SJCRH30 (cell line): Measurements from ENCODE around the gene UBAP2. TPM values are rescaled to one million over a fixed set of nuclear protein-coding genes. Genes with fewer than 3 reads are reported as not detected.
A peak's percentile ranks its signal among the peaks of the same experiment; 100 is the strongest.

Experiments
- DNase-seq, 2 experiments: peaks; one replicate each; pipeline ENCODE4 v3.0.0-alpha.2; 2015 to 2020
- H3K27ac ChIP-seq: fragments of 250-450 bp; sonication (Bioruptor Pico); 2 replicates; pipeline ENCODE4 v1.5.1; 2020; ENCODE audit warnings: mild to moderate bottlenecking, moderate library complexity
- H3K27me3 ChIP-seq: fragments of 250-450 bp; sonication (Bioruptor Pico); 2 replicates; pipeline ENCODE4 v1.5.1; 2020; ENCODE audit warnings: mild to moderate bottlenecking, moderate library complexity
- H3K36me3 ChIP-seq: fragments of 250-450 bp; sonication (Bioruptor Pico); 2 replicates; pipeline ENCODE4 v1.5.1; 2020; ENCODE audit warnings: mild to moderate bottlenecking, moderate library complexity
- H3K4me1 ChIP-seq: fragments of 250-450 bp; sonication (Bioruptor Pico); 2 replicates; pipeline ENCODE4 v1.5.1; 2020; ENCODE audit warnings: mild to moderate bottlenecking, moderate library complexity
- H3K4me3 ChIP-seq: fragments of 250-450 bp; sonication (Bioruptor Pico); 2 replicates; pipeline ENCODE4 v1.5.1; 2020; ENCODE audit warnings: mild to moderate bottlenecking, moderate library complexity
- H3K9me3 ChIP-seq: fragments of 250-450 bp; sonication (Bioruptor Pico); replicated peaks from 2 replicates; pipeline ENCODE4 v1.5.1; 2020; ENCODE audit warnings: mild to moderate bottlenecking, moderate library complexity
- total RNA-seq: library from RNA; depleted of rRNA; stranded (reverse); fragments of >200 nt; shearing (Covaris generic); gene quantifications from 2 replicates; pipeline ENCODE4 v1.2.3, GENCODE V29; 2014

UBAP2 gene
- total RNA-seq, 1 experiment from 2014 or later = 17.0 TPM

- H3K4me1 ChIP-seq = no peaks in the 10 kb centered on the region
- DNase-seq = no peak
- no peaks in the 10 kb centered on the region for H3K9me3 ChIP-seq
- H3K27ac ChIP-seq = no peak overlapping the region
- peaks cover 28% of the 10 kb centered on the region for H3K36me3 ChIP-seq
- H3K4me3 ChIP-seq = no peak overlapping the region
- no peaks in the 10 kb centered on the region for H3K27me3 ChIP-seq
Observed at GRCh38 chr9:33927694-33928093, 121.0 kb downstream of the UBAP2 start.

GRCh38 chr9:33926746-33927485 lies 121.8 kb downstream of the UBAP2 start:
- no peak for DNase-seq
- Histone ChIP-seq H3K4me3 (no peak overlapping the region), H3K27ac (no peak overlapping the region), H3K27me3 (no peaks in the 10 kb centered on the region), H3K9me3 (no peaks in the 10 kb centered on the region), H3K36me3 (peaks cover 36% of the 10 kb centered on the region), H3K4me1 (no peaks in the 10 kb centered on the region)

DNA sequence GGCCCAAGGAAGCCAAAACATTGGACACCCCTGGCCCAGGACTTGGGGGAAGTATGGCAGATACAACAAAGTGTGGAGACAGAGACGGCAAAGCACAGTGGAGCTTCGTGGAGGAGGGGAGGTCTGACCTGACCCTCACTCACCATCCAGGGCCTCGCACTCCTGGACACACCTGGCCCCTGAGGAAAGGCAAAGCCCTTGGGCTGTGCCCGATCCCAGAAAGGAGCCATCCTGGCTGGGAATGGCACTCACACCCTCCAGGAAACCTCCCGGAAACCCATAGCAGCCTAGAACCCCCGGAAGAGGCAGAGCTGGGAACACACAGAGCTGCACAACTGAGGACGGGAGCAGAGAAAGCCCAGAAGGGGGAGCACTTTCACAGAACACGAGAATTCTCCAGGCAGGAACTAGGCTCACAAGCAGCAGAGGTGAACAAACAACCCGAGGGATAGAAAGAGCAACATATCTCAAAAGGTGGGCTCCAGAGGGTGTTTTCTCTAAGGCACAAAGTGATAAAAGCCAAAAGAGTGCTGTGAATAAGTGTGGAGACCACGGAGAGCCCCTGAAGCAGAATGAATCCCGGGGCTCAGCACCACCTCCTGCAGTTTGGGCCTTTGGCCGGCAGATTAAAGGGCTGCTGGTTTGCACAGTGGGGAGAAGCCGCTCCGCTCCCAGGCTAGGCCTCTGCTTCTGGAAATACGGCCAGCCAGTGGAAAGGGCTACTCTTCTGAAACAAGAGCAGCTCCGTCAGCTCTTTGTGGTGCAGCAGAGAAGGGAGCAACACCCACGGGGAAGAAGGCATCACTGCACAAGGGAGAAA lies 123.5 kb downstream of the UBAP2 start:
- Histone ChIP-seq H3K4me1 (no peaks in the 10 kb centered on the region), H3K36me3 (peaks cover 50% of the 10 kb centered on the region), H3K27me3 (no peaks in the 10 kb centered on the region), H3K9me3 (no peaks in the 10 kb centered on the region), H3K4me3 (no peak overlapping the region), H3K27ac (no peak overlapping the region)
- DNase-seq = peak; percentile 41 to 67

- Histone ChIP-seq H3K27ac (no peak overlapping the region), H3K4me3 (no peak overlapping the region), H3K4me1 (no peaks in the 10 kb centered on the region), H3K9me3 (no peaks in the 10 kb centered on the region), H3K27me3 (no peaks in the 10 kb centered on the region), H3K36me3 (peaks cover 59% of the 10 kb centered on the region)
- DNase-seq = no peak
Observed at GRCh38 chr9:33923998-33924701, 124.5 kb downstream of the UBAP2 start.

GRCh38 chr9:33923079-33923478 lies 125.6 kb downstream of the UBAP2 start:
- DNase-seq = no peak
- H3K4me3 ChIP-seq = no peak overlapping the region
- no peaks in the 10 kb centered on the region for H3K9me3 ChIP-seq
- no peak overlapping the region for H3K27ac ChIP-seq
- no peaks in the 10 kb centered on the region for H3K27me3 ChIP-seq
- H3K36me3 ChIP-seq = peaks cover 66% of the 10 kb centered on the region
- H3K4me1 ChIP-seq = no peaks in the 10 kb centered on the region

DNA sequence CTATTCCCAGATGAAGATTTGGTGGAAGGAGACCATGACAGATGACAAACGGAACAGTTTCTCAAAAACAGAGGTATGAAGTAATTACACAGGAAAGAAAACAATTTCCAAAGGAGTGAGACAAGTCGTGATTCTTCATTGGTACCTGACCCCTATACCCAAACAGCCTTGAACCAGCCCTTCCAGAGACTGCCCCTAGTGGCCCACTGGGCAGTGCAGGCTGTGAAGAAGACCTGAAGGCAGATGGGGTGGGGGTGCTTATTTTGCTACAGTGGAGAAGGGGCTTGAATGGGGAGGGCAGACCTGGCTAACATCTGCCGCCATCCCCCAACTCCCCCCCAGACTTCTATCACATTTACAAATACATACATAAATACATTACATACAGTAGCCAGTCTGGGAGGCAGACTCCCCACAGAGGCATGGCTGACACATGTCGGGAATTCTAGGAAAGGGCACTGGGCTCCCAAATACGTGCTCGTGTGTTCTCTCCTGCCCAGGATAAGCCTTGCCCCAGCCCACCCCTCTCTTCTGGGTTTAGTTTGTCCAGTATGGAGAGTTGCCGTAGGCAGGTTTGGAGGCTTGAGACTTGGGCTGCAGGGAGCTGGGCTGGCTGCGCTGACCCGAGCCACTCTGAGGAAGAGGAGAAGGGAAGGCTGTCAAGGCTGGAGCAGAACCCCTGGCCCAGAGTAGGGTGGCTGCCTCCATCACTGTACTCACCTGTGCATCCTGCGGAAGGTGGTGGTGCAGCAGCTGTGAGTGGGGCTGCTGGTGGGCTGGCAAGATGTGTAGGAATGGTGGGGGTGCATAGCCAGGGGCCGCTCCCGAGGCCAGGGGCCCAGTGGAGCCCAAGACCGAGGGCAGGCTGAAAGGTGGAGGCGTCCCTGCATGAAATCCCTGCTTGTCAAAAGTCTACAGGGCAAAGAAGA lies 126.5 kb downstream of the UBAP2 start:
- Histone ChIP-seq H3K4me3 (no peak overlapping the region), H3K9me3 (no peaks in the 10 kb centered on the region), H3K36me3 (peaks cover 68% of the 10 kb centered on the region), H3K27me3 (no peaks in the 10 kb centered on the region), H3K27ac (no peak overlapping the region), H3K4me1 (no peaks in the 10 kb centered on the region)
- peak; percentile 25 to 43 for DNase-seq

DNA sequence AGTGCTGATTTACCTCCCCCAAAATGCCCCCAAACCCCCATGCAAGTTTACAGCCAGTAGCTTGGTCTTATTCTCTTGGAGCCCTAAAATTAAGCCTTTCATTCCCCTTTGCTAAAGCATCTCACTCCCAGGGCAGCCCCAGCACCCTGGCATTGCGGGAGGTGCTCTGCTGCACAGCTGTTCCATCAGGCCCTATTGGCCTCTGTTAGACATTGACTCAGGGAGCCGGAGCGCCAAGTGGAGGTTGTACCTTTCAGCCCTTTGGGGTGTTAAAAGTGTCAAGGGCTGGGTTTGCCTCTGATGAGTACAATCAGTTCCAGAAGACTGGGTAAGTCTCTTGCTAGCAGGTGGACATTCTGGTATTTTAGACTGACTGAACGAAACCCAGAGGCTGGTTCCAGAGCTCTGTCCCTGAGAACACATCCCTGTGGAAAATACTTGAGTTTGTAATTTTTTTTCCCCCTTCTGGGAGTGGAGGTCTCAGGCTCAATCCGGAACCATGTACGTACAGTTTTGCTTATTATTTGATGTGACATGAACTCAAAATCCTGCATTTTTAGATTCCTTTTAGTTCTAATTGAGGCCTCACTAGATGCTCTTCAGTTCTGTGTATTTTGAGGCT lies 129.3 kb downstream of the UBAP2 start:
- H3K27ac ChIP-seq = no peak overlapping the region
- no peak overlapping the region for H3K4me3 ChIP-seq
- no peaks in the 10 kb centered on the region for H3K9me3 ChIP-seq
- DNase-seq = no peak
- H3K4me1 ChIP-seq = no peaks in the 10 kb centered on the region
- H3K27me3 ChIP-seq = no peaks in the 10 kb centered on the region
- peaks cover 69% of the 10 kb centered on the region for H3K36me3 ChIP-seq

DNA sequence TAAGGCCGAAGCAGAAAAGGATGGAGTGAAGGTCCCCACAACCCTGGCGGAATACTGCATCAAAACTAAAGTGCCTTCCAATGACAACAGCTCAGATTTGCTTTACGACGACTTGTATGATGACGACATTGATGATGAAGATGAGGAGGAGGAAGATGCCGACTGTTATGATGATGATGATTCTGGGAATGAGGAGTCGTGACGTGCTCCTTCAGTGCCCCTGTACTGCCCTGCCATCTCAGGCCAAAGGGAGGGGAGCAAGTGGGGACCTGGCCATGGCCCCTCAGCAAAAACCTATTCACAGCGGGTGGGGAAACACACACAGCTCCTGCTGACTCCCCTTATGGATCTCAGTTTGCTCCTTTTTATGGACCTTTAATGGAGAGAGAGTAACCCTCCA lies 131.7 kb downstream of the UBAP2 start:
- no peaks in the 10 kb centered on the region for H3K27me3 ChIP-seq
- no peak for DNase-seq
- peaks cover 68% of the 10 kb centered on the region for H3K36me3 ChIP-seq
- no peak overlapping the region for H3K4me3 ChIP-seq
- no peak overlapping the region for H3K27ac ChIP-seq
- no peaks in the 10 kb centered on the region for H3K4me1 ChIP-seq
- H3K9me3 ChIP-seq = no peaks in the 10 kb centered on the region

GRCh38 chr9:33914887-33915628 lies 133.6 kb downstream of the UBAP2 start:
- H3K9me3 ChIP-seq = no peaks in the 10 kb centered on the region
- no peak for DNase-seq
- H3K36me3 ChIP-seq = peaks cover 57% of the 10 kb centered on the region
- no peaks in the 10 kb centered on the region for H3K4me1 ChIP-seq
- no peak overlapping the region for H3K4me3 ChIP-seq
- no peak overlapping the region for H3K27ac ChIP-seq
- no peaks in the 10 kb centered on the region for H3K27me3 ChIP-seq

DNA sequence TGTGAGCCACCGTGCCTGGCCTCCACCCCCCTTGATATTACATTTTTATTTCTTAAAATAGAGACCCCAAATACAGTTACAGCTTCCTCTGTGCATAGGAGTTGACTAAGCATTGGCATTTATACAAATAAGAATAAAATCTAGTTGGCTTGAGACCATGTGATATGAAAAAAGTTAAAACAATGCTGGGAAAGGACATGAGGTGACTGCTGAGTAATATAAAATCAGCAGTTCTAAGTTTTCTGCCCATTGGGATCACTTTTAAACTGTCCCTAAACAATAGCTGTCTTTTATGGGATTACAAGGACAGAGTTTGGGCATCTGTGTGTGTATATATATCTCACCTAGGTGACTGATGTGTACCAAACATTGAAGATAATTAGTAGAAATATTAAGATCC lies 135.1 kb downstream of the UBAP2 start:
- no peaks in the 10 kb centered on the region for H3K27me3 ChIP-seq
- H3K36me3 ChIP-seq = peaks cover 48% of the 10 kb centered on the region
- H3K9me3 ChIP-seq = no peaks in the 10 kb centered on the region
- no peaks in the 10 kb centered on the region for H3K4me1 ChIP-seq
- no peak for DNase-seq
- H3K4me3 ChIP-seq = no peak overlapping the region
- H3K27ac ChIP-seq = no peak overlapping the region

DNA sequence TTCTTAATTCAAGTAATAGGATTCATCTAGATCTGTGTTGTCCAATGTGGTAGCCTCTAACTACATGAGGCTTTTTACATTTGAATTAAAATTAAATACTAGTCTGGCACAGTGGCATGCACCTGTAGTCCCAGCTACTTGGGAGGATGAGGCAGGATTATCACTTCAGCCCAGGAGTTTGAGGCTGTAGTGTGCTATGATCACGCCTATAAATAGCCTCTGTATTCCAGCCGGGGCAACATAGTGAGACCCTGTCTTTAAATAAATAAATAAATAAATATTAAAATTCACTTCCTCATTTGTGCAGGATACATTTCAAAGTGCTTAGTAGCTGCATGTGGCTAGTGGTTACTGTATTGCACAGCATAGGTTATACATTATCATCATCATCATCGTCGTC lies 139.9 kb downstream of the UBAP2 start:
- no peaks in the 10 kb centered on the region for H3K27me3 ChIP-seq
- peaks cover 23% of the 10 kb centered on the region for H3K36me3 ChIP-seq
- DNase-seq = no peak
- no peak overlapping the region for H3K27ac ChIP-seq
- no peaks in the 10 kb centered on the region for H3K4me1 ChIP-seq
- no peak overlapping the region for H3K4me3 ChIP-seq
- no peaks in the 10 kb centered on the region for H3K9me3 ChIP-seq

GRCh38 chr9:33908114-33908513 lies 140.6 kb downstream of the UBAP2 start:
- no peaks in the 10 kb centered on the region for H3K9me3 ChIP-seq
- H3K36me3 ChIP-seq = peaks cover 18% of the 10 kb centered on the region; the same call in 1 of the 2 replicates
- no peak overlapping the region for H3K27ac ChIP-seq
- H3K4me1 ChIP-seq = no peaks in the 10 kb centered on the region
- no peak for DNase-seq
- no peaks in the 10 kb centered on the region for H3K27me3 ChIP-seq
- no peak overlapping the region for H3K4me3 ChIP-seq

DNA sequence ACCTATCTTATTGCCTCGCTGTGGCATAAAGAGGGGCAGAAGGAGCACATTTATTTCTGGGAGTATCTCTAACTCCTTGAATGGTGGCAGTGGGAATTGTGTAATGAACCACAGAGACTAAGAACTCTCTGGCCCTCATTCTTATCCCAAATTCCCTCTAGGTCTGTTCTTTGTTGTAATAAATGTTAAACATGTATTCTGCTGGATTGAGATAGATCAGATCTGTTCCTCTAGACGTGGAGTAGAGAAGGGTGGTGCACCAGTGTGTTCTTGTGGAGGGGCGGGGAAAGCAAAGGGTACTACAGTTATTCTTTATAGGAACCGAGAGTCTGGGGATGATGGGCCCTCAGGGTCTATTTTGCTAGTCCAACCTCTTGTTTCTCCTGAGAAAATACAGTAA lies 141.3 kb downstream of the UBAP2 start:
- DNase-seq = no peak
- Histone ChIP-seq H3K9me3 (no peaks in the 10 kb centered on the region), H3K27ac (no peak overlapping the region), H3K4me3 (no peak overlapping the region), H3K27me3 (no peaks in the 10 kb centered on the region), H3K4me1 (no peaks in the 10 kb centered on the region), H3K36me3 (peaks cover 15% of the 10 kb centered on the region; the same call in 1 of the 2 replicates)
